SK-N-SH (cell line): Measurements from ENCODE around the gene ATP6V1B1. TPM values are rescaled to one million over a fixed set of nuclear protein-coding genes. Genes with fewer than 3 reads are reported as not detected.

Source experiments
- CTCF ChIA-PET: fragments of 300-600, 350-600 bp; formaldehyde crosslinking; extraction: SDS; loops from one replicate; lab custom pipeline; 2021; lab: Yijun Ruan, JAX
- POLR2A ChIA-PET: fragments of 350-600 bp; sonication (Branson Sonifier 250); formaldehyde crosslinking; extraction: SDS; loops from one replicate; lab custom pipeline; 2020; ENCODE audit warnings: antibody characterized with exemption, inconsistent platforms; lab: Yijun Ruan, JAX
- DNase-seq: peaks from one replicate; pipeline ENCODE4 v3.0.0; 2012
- H2AFZ ChIP-seq: fragments of 200-600 bp; sonication (generic); 2 replicates; pipeline ENCODE4 v1.8.1; 2016; ENCODE audit warnings: antibody characterized with exemption, mild to moderate bottlenecking, low read depth
- H3F3A ChIP-seq: fragments of 200-600 bp; sonication (generic); replicated peaks from 2 replicates; pipeline ENCODE3; 2016; ENCODE audit warnings: antibody characterized with exemption, mild to moderate bottlenecking; ENCODE audit not compliant: insufficient read depth
- H3K27ac ChIP-seq, 2 experiments: fragments of 200-500 bp in 1 of 2; fragments of 200-600 bp in 1 of 2; sonication (Bioruptor generic) in 1 of 2; sonication (generic), shearing (Covaris generic) in 1 of 2; 2 replicates each; pipeline versions ENCODE4 v1.5.1 to v1.6.1; 2014 to 2016; ENCODE audit warnings: low read depth in 2 of 2, inconsistent platforms in 1 of 2, low read length in 1 of 2, mild to moderate bottlenecking in 1 of 2, mixed read lengths in 1 of 2
- H3K27me3 ChIP-seq: fragments of 200-600 bp; sonication (generic), shearing (Covaris generic); 2 replicates; pipeline ENCODE4 v1.6.1; 2016; ENCODE audit warnings: mixed run types; ENCODE audit not compliant: insufficient read depth
- H3K36me3 ChIP-seq, 2 experiments: fragments of 200-500 bp in 1 of 2; fragments of 200-600 bp in 1 of 2; sonication (Bioruptor generic) in 1 of 2; sonication (generic) in 1 of 2; replicated peaks in 1 of 2; 2 replicates each; pipeline versions ENCODE3 to v1.5.1; 2014 to 2016; ENCODE audit warnings: low read length in 1 of 2, mild to moderate bottlenecking in 1 of 2; ENCODE audit not compliant: insufficient read depth in 2 of 2, control insufficient read depth in 1 of 2
- H3K4me1 ChIP-seq, 2 experiments: fragments of 200-500 bp in 1 of 2; fragments of 200-600 bp in 1 of 2; sonication (Bioruptor generic) in 1 of 2; sonication (generic), shearing (Covaris generic) in 1 of 2; 2 replicates each; pipeline versions ENCODE4 v1.5.1 to v1.6.1; 2014 to 2016; ENCODE audit warnings: low read depth in 1 of 2, low read length in 1 of 2, mixed run types in 1 of 2; ENCODE audit not compliant: insufficient read depth in 2 of 2, control insufficient read depth in 1 of 2
- H3K4me2 ChIP-seq: fragments of 200-600 bp; sonication (generic), shearing (Covaris generic); 2 replicates; pipeline ENCODE4 v1.6.1; 2017; ENCODE audit warnings: mixed run types
- H3K4me3 ChIP-seq, 2 experiments: fragments of 200-500 bp in 1 of 2; fragments of 200-600 bp in 1 of 2; sonication (Bioruptor generic) in 1 of 2; sonication (generic), shearing (Covaris generic) in 1 of 2; 2 replicates each; pipeline versions ENCODE4 v1.5.1 to v1.8.1; 2014 to 2016; ENCODE audit warnings: low read depth in 2 of 2, inconsistent platforms in 1 of 2, low read length in 1 of 2, mild to moderate bottlenecking in 1 of 2, mixed read lengths in 1 of 2, moderate library complexity in 1 of 2
- H3K79me2 ChIP-seq: fragments of 200-600 bp; sonication (generic); 2 replicates; pipeline ENCODE4 v1.8.1; 2017; ENCODE audit warnings: mild to moderate bottlenecking; ENCODE audit not compliant: insufficient read depth
- H3K9ac ChIP-seq: fragments of 200-600 bp; sonication (generic); 2 replicates; pipeline ENCODE4 v1.6.1; 2017; ENCODE audit warnings: mixed run types
- H3K9me2 ChIP-seq: fragments of 200-600 bp; sonication (generic); 2 replicates; pipeline ENCODE4 v1.6.1; 2017; ENCODE audit warnings: mixed run types
- H3K9me3 ChIP-seq: fragments of 200-600 bp; sonication (generic); 2 replicates; pipeline ENCODE4 v1.6.1; 2017; ENCODE audit warnings: mixed run types, mild to moderate bottlenecking, moderate library complexity
- H4K20me1 ChIP-seq: fragments of 200-600 bp; sonication (generic); 2 replicates; pipeline ENCODE4 v1.6.1; 2017; ENCODE audit warnings: mild to moderate bottlenecking, mixed run types; ENCODE audit not compliant: insufficient read depth
- CHD2 ChIP-seq: fragments of 150-350 bp; IDR thresholded peaks from 2 replicates; pipeline ENCODE4 v1.6.1; 2018; ENCODE audit warnings: low read length; ENCODE audit not compliant: partially characterized antibody
- ELF1 ChIP-seq: IDR thresholded peaks from 2 replicates; pipeline ENCODE4 v1.4.0; 2012
- FOSL2 ChIP-seq: IDR thresholded peaks from 2 replicates; pipeline ENCODE4 v1.4.0; 2012; ENCODE audit warnings: low read depth, mild to moderate bottlenecking, moderate library complexity, borderline replicate concordance
- FOXJ3 ChIP-seq: sonication (generic); formaldehyde crosslinking; IDR thresholded peaks from 2 replicates; pipeline ENCODE4 v1.5.1; 2020; ENCODE audit warnings: mild to moderate bottlenecking, missing genetic modification reagents
- FOXM1 ChIP-seq: IDR thresholded peaks from 2 replicates; pipeline ENCODE4 v1.4.0; 2012; ENCODE audit warnings: low read depth, mild to moderate bottlenecking
- GABPA ChIP-seq: IDR thresholded peaks from 2 replicates; pipeline ENCODE4 v1.4.0; 2012; ENCODE audit warnings: low read depth, mild to moderate bottlenecking
- GATA2 ChIP-seq: sonication (generic); formaldehyde crosslinking; IDR thresholded peaks from 2 replicates; pipeline ENCODE4 v1.5.0; 2020; ENCODE audit warnings: mild to moderate bottlenecking, missing genetic modification reagents
- MEF2A ChIP-seq: IDR thresholded peaks from 2 replicates; pipeline ENCODE4 v1.4.0; 2012; ENCODE audit warnings: low read depth, borderline replicate concordance
- MXI1 ChIP-seq: IDR thresholded peaks from 2 replicates; pipeline ENCODE4 v1.6.1; 2012; ENCODE audit warnings: mild to moderate bottlenecking, low read depth, low read length, improper control_type of control experiment
- RAD21 ChIP-seq: IDR thresholded peaks from 2 replicates; pipeline ENCODE4 v1.6.1; 2012; ENCODE audit warnings: mild to moderate bottlenecking, low read length
- RCOR1 ChIP-seq: fragments of 150-350 bp; IDR thresholded peaks from 2 replicates; pipeline ENCODE4 v1.6.1; 2017; ENCODE audit warnings: antibody characterized with exemption, low read length
- SIN3A ChIP-seq: IDR thresholded peaks from 2 replicates; pipeline ENCODE4 v1.6.1; 2012; ENCODE audit warnings: low read depth, mild to moderate bottlenecking, low read length, moderate library complexity, borderline replicate concordance
- TAF1 ChIP-seq: IDR thresholded peaks from 2 replicates; pipeline ENCODE4 v1.6.1; 2012; ENCODE audit warnings: low read depth, mild to moderate bottlenecking, low read length, moderate library complexity, borderline replicate concordance
- TCF12 ChIP-seq: IDR thresholded peaks from 2 replicates; pipeline ENCODE4 v1.4.0; 2012
- USF1 ChIP-seq: IDR thresholded peaks from 2 replicates; pipeline ENCODE4 v1.4.0; 2012; ENCODE audit warnings: low read depth, borderline replicate concordance
- YY1 ChIP-seq: IDR thresholded peaks from 2 replicates; pipeline ENCODE4 v1.4.0; 2012; ENCODE audit warnings: low read depth, mild to moderate bottlenecking
- ZBTB33 ChIP-seq: IDR thresholded peaks from 2 replicates; pipeline ENCODE4 v1.4.0; 2012; ENCODE audit warnings: low read depth, borderline replicate concordance
- WGBS: methylation state at CpG from one replicate; pipeline ENCODE4 v1.1.6; 2017; ENCODE audit warnings: low lambda C conversion rate; 5-methylcytosine and 5-hydroxymethylcytosine counted together
- polyA plus RNA-seq, 3 experiments: library from polyadenylated mRNA; depleted of rRNA; stranded (reverse); fragments of >200 nt; gene quantifications; 2 replicates each; pipeline ENCODE4 v1.2.3, GENCODE V29; 2012
- TF ChIP-seq, protein P1 (sequence below): fragments of 150-350 bp; IDR thresholded peaks from 2 replicates; pipeline ENCODE4 v1.6.1; 2017; ENCODE audit warnings: antibody characterized with exemption, low read length, low read depth, borderline replicate concordance
- TF ChIP-seq, protein P2 (sequence below): fragments of 150-350 bp; IDR thresholded peaks from 2 replicates; pipeline ENCODE4 v1.6.1; 2016; ENCODE audit warnings: mild to moderate bottlenecking, low read depth, low read length
- TF ChIP-seq, protein P3 (sequence below): IDR thresholded peaks from 2 replicates; pipeline ENCODE4; 2012

The ATP6V1B1 gene
- polyA plus RNA-seq, 1 of the 3 experiments (the other 2 are of a cell fraction): 4.9 TPM

GRCh38 chr2:70892750-70893149 lies 43.0 kb upstream of the ATP6V1B1 start (continued):
- TF ChIP-seq GABPA (no peak), MXI1 (no peak), GATA2 (CRISPR knock-in tag) (no peak), ZBTB33 (no peak)
- TF ChIP-seq, protein P1, sequence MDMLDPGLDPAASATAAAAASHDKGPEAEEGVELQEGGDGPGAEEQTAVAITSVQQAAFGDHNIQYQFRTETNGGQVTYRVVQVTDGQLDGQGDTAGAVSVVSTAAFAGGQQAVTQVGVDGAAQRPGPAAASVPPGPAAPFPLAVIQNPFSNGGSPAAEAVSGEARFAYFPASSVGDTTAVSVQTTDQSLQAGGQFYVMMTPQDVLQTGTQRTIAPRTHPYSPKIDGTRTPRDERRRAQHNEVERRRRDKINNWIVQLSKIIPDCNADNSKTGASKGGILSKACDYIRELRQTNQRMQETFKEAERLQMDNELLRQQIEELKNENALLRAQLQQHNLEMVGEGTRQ: no peak

DNA sequence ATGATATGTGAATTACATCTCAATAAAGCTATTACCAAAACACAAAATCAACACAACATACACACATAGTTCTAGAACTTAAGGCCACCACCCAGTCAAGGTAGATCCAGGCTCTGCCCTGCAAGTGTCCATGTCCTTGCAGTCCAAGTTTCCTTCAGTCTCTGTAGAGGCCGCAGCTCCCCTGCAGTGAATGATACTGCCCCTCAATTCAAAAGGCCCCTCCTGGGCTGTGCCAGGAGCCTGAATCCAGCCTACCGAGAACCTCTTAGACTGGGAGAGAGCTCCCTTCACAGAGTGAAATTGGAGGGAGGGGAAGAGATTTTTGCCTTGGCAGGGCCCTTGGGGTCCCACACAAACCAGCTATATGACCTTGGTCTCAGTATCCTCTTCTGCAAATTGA lies 42.5 kb upstream of the ATP6V1B1 start:
- no peaks in the 10 kb centered on the region for H3K9me3 ChIP-seq
- no peak for TF ChIP-seq YY1
- no peak for TF ChIP-seq FOXM1
- TF ChIP-seq MEF2A: no peak
- no peak for TF ChIP-seq CHD2
- TF ChIP-seq, protein P2, sequence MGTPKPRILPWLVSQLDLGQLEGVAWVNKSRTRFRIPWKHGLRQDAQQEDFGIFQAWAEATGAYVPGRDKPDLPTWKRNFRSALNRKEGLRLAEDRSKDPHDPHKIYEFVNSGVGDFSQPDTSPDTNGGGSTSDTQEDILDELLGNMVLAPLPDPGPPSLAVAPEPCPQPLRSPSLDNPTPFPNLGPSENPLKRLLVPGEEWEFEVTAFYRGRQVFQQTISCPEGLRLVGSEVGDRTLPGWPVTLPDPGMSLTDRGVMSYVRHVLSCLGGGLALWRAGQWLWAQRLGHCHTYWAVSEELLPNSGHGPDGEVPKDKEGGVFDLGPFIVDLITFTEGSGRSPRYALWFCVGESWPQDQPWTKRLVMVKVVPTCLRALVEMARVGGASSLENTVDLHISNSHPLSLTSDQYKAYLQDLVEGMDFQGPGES: no peak
- no peak for TF ChIP-seq RCOR1
- no peak for TF ChIP-seq TCF12
- TF ChIP-seq, protein P3, sequence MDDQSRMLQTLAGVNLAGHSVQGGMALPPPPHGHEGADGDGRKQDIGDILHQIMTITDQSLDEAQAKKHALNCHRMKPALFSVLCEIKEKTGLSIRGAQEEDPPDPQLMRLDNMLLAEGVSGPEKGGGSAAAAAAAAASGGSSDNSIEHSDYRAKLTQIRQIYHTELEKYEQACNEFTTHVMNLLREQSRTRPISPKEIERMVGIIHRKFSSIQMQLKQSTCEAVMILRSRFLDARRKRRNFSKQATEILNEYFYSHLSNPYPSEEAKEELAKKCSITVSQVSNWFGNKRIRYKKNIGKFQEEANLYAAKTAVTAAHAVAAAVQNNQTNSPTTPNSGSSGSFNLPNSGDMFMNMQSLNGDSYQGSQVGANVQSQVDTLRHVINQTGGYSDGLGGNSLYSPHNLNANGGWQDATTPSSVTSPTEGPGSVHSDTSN: no peak
- no peak for TF ChIP-seq RAD21
- TF ChIP-seq, protein P1: no peak
- TF ChIP-seq FOSL2: no peak
- TF ChIP-seq USF1: no peak
- no peak for TF ChIP-seq FOXJ3 (CRISPR knock-in tag)
- TF ChIP-seq ELF1: no peak
- TF ChIP-seq SIN3A: no peak
- no peak for TF ChIP-seq TAF1
- TF ChIP-seq, all 33 proteins: peak for 0
- no peak overlapping the region for H3K9ac ChIP-seq
- no peak overlapping the region for H2AFZ ChIP-seq
- H3K36me3 ChIP-seq: no peaks in the 10 kb centered on the region
- no peaks in the 10 kb centered on the region for H4K20me1 ChIP-seq
- no peaks in the 10 kb centered on the region for H3K4me1 ChIP-seq
- POLR2A ChIA-PET: no interaction called here
- H3K4me2 ChIP-seq: no peak overlapping the region
- no peaks in the 10 kb centered on the region for H3F3A ChIP-seq
- no peak for DNase-seq
- no peak overlapping the region for H3K4me3 ChIP-seq
- CTCF ChIA-PET: interaction anchor here (0.8 to 1.7 kb wide), 5 partner anchors 22 to 104 kb away, joined by 3 to 11 read pairs (median 7); partner anchors contain the start of gene FIGLA
- WGBS: 71% methylated on average over 2 of the region's 2 CpGs
- no peaks in the 10 kb centered on the region for H3K79me2 ChIP-seq
- no peak overlapping the region for H3K27ac ChIP-seq
- H3K27me3 ChIP-seq: no peaks in the 10 kb centered on the region
- no peaks in the 10 kb centered on the region for H3K9me2 ChIP-seq
